ENCODE data around the gene ZFAND3.

Gene ZFAND3

GRCh38 chr6:38150681-38151296 is 331.3 kb downstream of the ZFAND3 start:
- H3K4me1 ChIP-seq (ENCODE audit: insufficient read depth, insufficient read length): peaks cover 8% of the 10 kb centered on the region
- no peak for DNase-seq (ENCODE audit: low read depth, low spot score)
- no peaks in the 10 kb centered on the region for H3K9me3 ChIP-seq (ENCODE audit: insufficient read depth, low read length)
- H3K36me3 ChIP-seq (ENCODE audit: insufficient read depth, insufficient read length, low read length): peaks cover 14% of the 10 kb centered on the region
- TF ChIP-seq ZNF274 (IDR thresholded peaks at IDR 0.05; ENCODE audit: low read depth, low read length): no peak
- no peak for TF ChIP-seq YY1 (IDR thresholded peaks at IDR 0.05; ENCODE audit: insufficient read depth, insufficient read length)
- no peak for TF ChIP-seq SUZ12 (IDR thresholded peaks at IDR 0.05; ENCODE audit: extremely low read depth, insufficient read depth, insufficient read length)
- no peaks in the 10 kb centered on the region for H3K27me3 ChIP-seq (ENCODE audit: insufficient read depth, insufficient read length)
- no peak overlapping the region for H3K9ac ChIP-seq (ENCODE audit: insufficient read length, low read depth)
- H3K4me3 ChIP-seq (ENCODE audit: insufficient read length, low read depth): no peak overlapping the region

- Histone ChIP-seq H3K9ac (ENCODE audit: insufficient read length, low read depth) (no peak overlapping the region), H3K4me3 (ENCODE audit: insufficient read length, low read depth) (no peak overlapping the region), H3K27me3 (ENCODE audit: insufficient read depth, insufficient read length) (no peaks in the 10 kb centered on the region), H3K4me1 (ENCODE audit: insufficient read depth, insufficient read length) (peaks cover 5% of the 10 kb centered on the region), H3K9me3 (ENCODE audit: insufficient read depth, low read length) (no peaks in the 10 kb centered on the region), H3K36me3 (ENCODE audit: insufficient read depth, insufficient read length, low read length) (peaks cover 10% of the 10 kb centered on the region)
- TF ChIP-seq YY1 (IDR thresholded peaks at IDR 0.05; ENCODE audit: insufficient read depth, insufficient read length) (no peak), SUZ12 (IDR thresholded peaks at IDR 0.05; ENCODE audit: extremely low read depth, insufficient read depth, insufficient read length) (no peak), ZNF274 (IDR thresholded peaks at IDR 0.05; ENCODE audit: low read depth, low read length) (no peak)
- DNase-seq (ENCODE audit: low read depth, low spot score): no peak
Measured at GRCh38 chr6:38151580-38152500, 332.3 kb downstream of the ZFAND3 start.

- Histone ChIP-seq H3K4me3 (ENCODE audit: insufficient read length, low read depth) (no peak overlapping the region), H3K9ac (ENCODE audit: insufficient read length, low read depth) (no peak overlapping the region), H3K4me1 (ENCODE audit: insufficient read depth, insufficient read length) (peaks cover 5% of the 10 kb centered on the region), H3K36me3 (ENCODE audit: insufficient read depth, insufficient read length, low read length) (peaks cover 10% of the 10 kb centered on the region), H3K27me3 (ENCODE audit: insufficient read depth, insufficient read length) (no peaks in the 10 kb centered on the region), H3K9me3 (ENCODE audit: insufficient read depth, low read length) (no peaks in the 10 kb centered on the region)
- no peak for DNase-seq (ENCODE audit: low read depth, low spot score)
- TF ChIP-seq SUZ12 (IDR thresholded peaks at IDR 0.05; ENCODE audit: extremely low read depth, insufficient read depth, insufficient read length) (no peak), ZNF274 (IDR thresholded peaks at IDR 0.05; ENCODE audit: low read depth, low read length) (no peak), YY1 (IDR thresholded peaks at IDR 0.05; ENCODE audit: insufficient read depth, insufficient read length) (no peak)
Measured at GRCh38 chr6:38152620-38153019, 333.1 kb downstream of the ZFAND3 start.

- no peak overlapping the region for H3K9ac ChIP-seq (ENCODE audit: insufficient read length, low read depth)
- no peaks in the 10 kb centered on the region for H3K27me3 ChIP-seq (ENCODE audit: insufficient read depth, insufficient read length)
- H3K9me3 ChIP-seq (ENCODE audit: insufficient read depth, low read length): no peaks in the 10 kb centered on the region
- TF ChIP-seq YY1 (IDR thresholded peaks at IDR 0.05; ENCODE audit: insufficient read depth, insufficient read length): no peak
- TF ChIP-seq SUZ12 (IDR thresholded peaks at IDR 0.05; ENCODE audit: extremely low read depth, insufficient read depth, insufficient read length): no peak
- no peak for TF ChIP-seq ZNF274 (IDR thresholded peaks at IDR 0.05; ENCODE audit: low read depth, low read length)
- no peak overlapping the region for H3K4me3 ChIP-seq (ENCODE audit: insufficient read length, low read depth)
- peaks cover 5% of the 10 kb centered on the region for H3K4me1 ChIP-seq (ENCODE audit: insufficient read depth, insufficient read length)
- H3K36me3 ChIP-seq (ENCODE audit: insufficient read depth, insufficient read length, low read length): peaks cover 10% of the 10 kb centered on the region
- no peak for DNase-seq (ENCODE audit: low read depth, low spot score)
Measured at GRCh38 chr6:38153076-38153797, 333.7 kb downstream of the ZFAND3 start.

- Histone ChIP-seq H3K9ac (ENCODE audit: insufficient read length, low read depth) (no peak overlapping the region), H3K27me3 (ENCODE audit: insufficient read depth, insufficient read length) (no peaks in the 10 kb centered on the region), H3K36me3 (ENCODE audit: insufficient read depth, insufficient read length, low read length) (peaks cover 10% of the 10 kb centered on the region), H3K4me1 (ENCODE audit: insufficient read depth, insufficient read length) (peaks cover 5% of the 10 kb centered on the region), H3K4me3 (ENCODE audit: insufficient read length, low read depth) (no peak overlapping the region), H3K9me3 (ENCODE audit: insufficient read depth, low read length) (no peaks in the 10 kb centered on the region)
- TF ChIP-seq SUZ12 (IDR thresholded peaks at IDR 0.05; ENCODE audit: extremely low read depth, insufficient read depth, insufficient read length) (no peak), ZNF274 (IDR thresholded peaks at IDR 0.05; ENCODE audit: low read depth, low read length) (no peak), YY1 (IDR thresholded peaks at IDR 0.05; ENCODE audit: insufficient read depth, insufficient read length) (no peak)
- no peak for DNase-seq (ENCODE audit: low read depth, low spot score)
Measured at GRCh38 chr6:38153798-38154345, 334.3 kb downstream of the ZFAND3 start.

GRCh38 chr6:38154731-38155130 is 335.2 kb downstream of the ZFAND3 start:
- DNase-seq (ENCODE audit: low read depth, low spot score): no peak
- Histone ChIP-seq H3K27me3 (ENCODE audit: insufficient read depth, insufficient read length) (no peaks in the 10 kb centered on the region), H3K9me3 (ENCODE audit: insufficient read depth, low read length) (no peaks in the 10 kb centered on the region), H3K4me3 (ENCODE audit: insufficient read length, low read depth) (no peak overlapping the region), H3K9ac (ENCODE audit: insufficient read length, low read depth) (no peak overlapping the region), H3K36me3 (ENCODE audit: insufficient read depth, insufficient read length, low read length) (peaks cover 10% of the 10 kb centered on the region), H3K4me1 (ENCODE audit: insufficient read depth, insufficient read length) (peaks cover 5% of the 10 kb centered on the region)
- no peak for TF ChIP-seq YY1 (IDR thresholded peaks at IDR 0.05; ENCODE audit: insufficient read depth, insufficient read length)
- TF ChIP-seq SUZ12 (IDR thresholded peaks at IDR 0.05; ENCODE audit: extremely low read depth, insufficient read depth, insufficient read length): no peak
- no peak for TF ChIP-seq ZNF274 (IDR thresholded peaks at IDR 0.05; ENCODE audit: low read depth, low read length)

All from NT2/D1 (cell line).